CD4-positive, alpha-beta T cell treated with Interleukin-2 at 100 ng/mL for 4 hours (primary cell): ENCODE data around the gene PIGO.
A peak's percentile ranks its signal among the peaks of the same experiment; 100 is the strongest.

Experiments used
- DNase-seq: peaks from one replicate; pipeline ENCODE4 v3.0.0-alpha.2; 2020; ENCODE audit warnings: low spot score

Gene PIGO

GRCh38 chr9:35096035-35096849 lies at the start of gene PIGO:
TSS of gene PIGO (minus strand) at chr9:35096591. CDS start at chr9:35095565, 1,026 bp downstream.
- DNase-seq, result peak; percentile 91

- DNase-seq, result no peak
Measured at GRCh38 chr9:35142037-35142436, 45.6 kb upstream of the PIGO start.

DNA sequence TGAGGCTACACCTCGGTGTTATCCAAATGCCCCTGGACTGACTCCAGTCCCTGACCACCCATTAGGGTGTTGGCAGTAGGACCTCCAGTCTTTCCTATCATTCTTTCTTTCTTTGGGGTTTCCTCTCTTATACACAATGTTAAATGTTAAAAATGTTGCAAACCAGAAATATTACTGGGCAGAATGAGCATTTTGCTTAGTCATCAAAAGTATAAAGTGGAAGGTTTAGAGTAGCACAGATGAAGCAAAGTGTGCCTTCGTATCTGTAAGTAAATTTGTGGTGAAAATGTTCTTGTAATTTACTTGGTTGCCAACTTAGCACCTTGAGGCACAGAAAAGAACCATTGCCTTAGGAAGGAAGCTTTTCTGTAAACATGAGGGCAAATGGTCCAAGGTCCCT lies 43.7 kb upstream of the PIGO start:
- no peak for DNase-seq

DNA sequence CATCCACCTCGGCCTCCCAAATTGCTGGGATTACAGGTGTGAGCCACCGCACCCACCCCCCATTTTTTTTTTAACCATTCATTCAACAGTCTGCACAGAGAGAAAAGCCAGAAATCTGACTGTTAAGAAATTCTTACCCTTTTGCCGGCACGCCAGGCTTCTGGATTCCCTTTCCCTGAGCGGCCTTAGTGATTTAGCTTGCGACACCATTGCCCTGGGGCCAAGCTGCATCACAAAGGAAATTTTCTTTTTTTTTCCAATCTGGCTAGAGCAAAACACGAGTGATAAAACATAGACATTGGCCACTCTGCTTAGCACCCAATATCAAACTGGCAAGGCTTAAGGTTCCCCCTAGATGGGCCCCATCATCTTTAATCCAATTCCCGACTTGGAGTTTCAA lies 40.5 kb upstream of the PIGO start:
- no peak for DNase-seq

DNA sequence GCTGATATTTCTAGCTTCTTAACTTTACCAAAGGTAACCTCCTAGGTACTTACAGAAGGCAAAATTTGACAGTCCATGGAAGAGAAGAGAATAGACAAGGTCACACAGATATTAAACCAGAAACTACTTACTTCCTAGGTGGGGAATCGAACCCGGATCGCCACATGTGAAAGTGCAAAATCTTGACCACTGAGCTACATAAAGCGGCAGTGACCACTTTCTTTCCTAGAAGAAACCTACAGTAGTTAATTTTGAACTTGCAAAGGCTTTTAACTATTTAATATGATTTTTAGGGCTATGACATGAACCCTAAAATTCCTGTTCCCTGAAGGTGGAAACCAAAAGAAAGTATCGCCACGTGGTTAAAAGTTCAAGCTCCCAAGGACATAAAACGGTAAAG lies 39.6 kb upstream of the PIGO start:
- no peak for DNase-seq

DNA sequence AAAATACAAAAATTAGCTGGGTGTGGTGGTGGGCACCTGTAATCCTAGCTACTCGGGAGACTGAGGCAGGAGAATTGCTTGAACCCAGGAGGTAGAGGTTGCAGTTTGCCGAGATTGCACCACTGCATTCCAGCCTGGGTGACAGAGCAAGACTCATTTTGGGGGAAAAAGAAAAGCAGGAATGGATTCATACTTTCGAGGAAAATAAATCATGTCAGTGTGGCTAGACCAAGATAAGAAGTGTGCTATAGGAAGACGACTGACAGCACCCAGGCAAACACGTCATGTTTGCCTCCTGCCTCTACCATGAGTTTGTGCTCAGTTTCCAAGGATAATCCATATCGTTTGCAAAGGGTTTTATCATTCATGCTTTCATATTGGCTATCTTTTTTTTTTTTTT lies 38.5 kb upstream of the PIGO start:
- no peak for DNase-seq

DNA sequence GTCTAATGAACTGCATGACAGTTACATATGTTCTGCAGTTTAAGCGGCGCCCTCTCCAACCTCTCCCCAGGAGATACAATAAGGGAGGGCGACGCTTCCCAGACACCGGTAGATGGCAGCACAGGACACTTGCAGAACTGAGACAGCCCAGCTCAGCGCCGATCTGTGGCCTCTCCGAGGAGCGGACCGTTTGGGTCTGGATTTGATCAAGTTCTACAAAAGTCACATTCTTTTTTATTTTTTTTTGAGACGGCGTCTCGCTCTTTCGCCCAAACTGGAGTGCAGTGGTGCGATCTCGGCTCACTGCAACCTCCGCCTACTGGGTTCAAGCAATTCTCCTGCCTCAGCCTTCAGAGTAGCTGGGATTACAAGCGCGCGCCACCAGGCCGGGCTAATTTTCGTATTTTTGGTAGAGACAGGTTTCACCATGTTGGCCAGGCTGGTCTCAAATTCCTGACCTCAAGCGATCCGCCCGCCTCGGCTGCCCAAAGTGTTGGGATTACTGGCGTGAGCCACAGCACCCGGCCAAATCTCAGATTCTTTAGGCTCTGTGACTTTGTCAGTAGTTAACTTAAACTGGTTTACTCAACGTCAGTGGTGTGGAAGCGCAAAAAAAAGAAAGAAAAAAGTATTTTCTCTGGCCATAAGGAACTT lies 20.6 kb upstream of the PIGO start:
- peak; percentile 93 for DNase-seq

- DNase-seq, result no peak
Measured at GRCh38 chr9:35116539-35116897, 20.1 kb upstream of the PIGO start.

DNA sequence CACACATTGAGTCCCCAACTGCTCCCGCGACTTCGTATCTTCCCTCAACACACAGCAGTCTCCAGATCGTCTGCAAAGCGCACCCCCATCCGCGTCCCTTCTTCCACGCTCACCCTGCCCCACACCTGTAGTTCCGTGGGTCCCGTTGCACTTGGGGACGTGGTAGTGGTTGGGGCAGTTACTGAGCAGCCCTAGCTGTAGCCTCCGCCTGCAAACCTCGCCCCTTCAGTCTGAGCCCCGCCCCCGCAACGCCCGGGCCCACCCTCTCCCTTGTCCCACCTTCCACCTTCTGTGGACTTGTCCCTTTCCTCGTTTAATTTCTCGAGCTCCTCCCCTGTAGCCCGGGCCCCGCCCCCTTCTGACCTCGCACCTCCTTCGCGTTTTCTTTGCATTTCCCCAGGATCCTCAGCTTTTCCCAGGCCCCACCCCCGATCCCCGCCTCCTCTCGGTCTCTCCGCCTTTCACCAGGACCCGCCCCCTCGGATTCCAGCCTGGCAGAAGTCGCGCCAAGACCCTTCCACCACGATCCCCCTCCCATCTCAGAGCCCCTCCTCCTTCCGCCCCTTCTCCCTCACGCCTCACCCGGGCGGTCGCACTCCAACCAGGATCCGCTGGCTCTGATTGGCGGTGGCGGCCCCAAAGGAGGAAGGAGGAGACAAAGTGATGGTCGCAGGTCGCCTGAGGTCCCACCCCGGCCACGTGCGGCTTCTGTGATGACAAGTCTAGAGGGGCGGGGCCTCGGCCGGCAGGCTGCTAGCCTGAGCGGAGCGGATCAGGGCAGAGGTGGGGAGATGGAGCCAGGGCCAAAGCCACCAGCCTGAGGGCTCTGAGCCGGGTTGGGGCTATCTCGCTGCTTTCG lies 19.5 kb upstream of the PIGO start, which contains the start of gene ATOSB:
ATOSB (minus strand) TSS at position 183 of the 859 bp plus-strand sequence. CDS start 7,588 bp downstream, outside the sequence.
- peak; percentile 94 for DNase-seq

- peak; percentile 56 for DNase-seq
Measured at GRCh38 chr9:35114840-35115628, 18.6 kb upstream of the PIGO start.

DNA sequence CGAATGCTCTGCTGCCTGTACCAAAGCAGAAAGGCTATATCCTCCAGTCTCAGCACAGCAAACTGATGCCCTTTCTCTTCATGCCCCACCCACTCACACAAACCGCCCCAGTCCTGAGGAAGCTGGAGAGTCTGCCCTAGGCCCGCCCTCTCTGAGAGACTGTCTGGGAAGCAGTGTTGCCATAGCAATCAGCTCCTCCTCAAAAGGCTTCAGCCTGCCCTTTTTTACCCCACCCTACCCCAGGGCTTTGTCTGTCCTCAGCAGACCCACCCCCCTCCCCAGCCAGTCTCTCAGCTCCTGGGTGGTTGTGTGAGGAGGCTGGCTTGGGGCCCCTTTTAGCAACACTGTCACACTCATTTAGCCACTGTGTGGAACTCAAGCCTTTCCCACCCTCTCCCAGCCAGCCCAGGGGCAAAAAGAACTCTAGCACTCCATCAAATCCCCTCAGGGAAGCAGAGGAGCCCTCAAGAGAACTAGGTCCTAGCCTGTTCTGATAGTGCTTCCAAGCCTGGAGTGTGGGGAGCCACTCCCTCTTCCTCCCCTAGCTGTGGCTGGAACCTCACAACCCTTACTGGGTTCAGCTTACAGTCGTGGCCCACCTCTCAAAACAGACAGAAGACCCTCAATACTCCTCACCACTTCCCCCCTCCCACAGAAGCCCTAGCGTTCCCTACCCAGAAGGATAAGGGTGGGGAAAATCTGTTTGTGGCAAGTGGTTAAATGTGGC lies 17.9 kb upstream of the PIGO start:
- peak; percentile 94 for DNase-seq

DNA sequence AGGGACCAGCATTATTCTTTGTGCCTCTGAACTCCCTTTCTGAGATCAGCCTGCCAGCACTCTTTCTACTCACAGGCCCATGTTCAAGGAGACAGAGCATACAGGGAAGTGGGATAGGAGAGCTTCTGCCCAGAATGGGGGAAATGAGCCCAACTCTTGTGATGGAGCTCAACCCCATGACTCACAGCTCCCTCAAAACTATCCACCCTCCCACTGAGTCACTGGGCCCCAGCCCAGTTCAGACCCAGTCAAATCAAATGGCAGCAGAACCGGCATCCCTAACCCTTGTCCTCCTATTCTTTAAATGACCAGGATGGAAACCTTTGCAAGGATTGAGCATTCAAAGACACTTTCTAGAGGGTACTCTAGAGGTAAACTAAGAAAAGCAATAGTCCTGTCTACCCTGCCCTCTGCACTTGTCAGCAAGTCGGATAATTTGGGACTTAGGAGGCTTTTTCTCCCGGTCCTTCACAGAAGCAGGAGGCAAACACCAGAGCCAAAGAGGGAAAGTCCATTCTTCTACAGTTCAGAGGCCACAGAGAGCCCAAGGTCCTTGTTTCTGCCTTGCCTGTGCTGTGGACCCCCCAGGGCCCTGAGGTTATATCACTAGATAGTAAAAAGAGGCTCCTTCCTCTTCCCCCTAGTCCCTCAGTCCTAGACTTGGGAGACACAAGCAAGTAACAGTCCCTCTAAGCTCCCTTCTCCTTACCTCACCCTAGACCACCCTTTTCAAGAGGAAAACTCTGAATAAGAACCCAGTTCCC lies 16.0 kb upstream of the PIGO start:
- peak; percentile 62 for DNase-seq

GRCh38 chr9:35111001-35111933 lies 14.9 kb upstream of the PIGO start:
- DNase-seq, result peak; percentile 99

GRCh38 chr9:35110327-35110761 lies 14.0 kb upstream of the PIGO start:
- DNase-seq, result peak; percentile 23

- no peak for DNase-seq
Measured at GRCh38 chr9:35108946-35109575, 12.7 kb upstream of the PIGO start.

DNA sequence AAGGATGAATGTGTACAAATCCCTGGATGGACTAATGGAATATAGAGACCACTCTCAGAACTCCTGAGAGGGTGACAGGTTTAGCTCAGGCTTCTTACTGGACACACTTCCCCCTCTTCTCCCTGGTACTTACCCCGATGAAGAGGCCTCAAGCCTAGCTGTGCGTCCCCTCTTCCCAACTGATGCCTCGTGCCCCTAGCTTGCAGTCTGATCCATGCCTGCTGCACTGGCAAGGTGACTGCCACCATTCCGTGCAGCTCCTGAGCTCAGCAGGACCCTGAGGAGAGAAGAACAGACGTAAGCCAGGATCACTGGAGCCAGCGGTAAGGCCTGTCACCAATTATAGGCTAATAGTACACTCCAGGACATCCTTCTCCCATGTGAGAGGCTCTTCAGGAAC lies 12.1 kb upstream of the PIGO start:
- no peak for DNase-seq

DNA sequence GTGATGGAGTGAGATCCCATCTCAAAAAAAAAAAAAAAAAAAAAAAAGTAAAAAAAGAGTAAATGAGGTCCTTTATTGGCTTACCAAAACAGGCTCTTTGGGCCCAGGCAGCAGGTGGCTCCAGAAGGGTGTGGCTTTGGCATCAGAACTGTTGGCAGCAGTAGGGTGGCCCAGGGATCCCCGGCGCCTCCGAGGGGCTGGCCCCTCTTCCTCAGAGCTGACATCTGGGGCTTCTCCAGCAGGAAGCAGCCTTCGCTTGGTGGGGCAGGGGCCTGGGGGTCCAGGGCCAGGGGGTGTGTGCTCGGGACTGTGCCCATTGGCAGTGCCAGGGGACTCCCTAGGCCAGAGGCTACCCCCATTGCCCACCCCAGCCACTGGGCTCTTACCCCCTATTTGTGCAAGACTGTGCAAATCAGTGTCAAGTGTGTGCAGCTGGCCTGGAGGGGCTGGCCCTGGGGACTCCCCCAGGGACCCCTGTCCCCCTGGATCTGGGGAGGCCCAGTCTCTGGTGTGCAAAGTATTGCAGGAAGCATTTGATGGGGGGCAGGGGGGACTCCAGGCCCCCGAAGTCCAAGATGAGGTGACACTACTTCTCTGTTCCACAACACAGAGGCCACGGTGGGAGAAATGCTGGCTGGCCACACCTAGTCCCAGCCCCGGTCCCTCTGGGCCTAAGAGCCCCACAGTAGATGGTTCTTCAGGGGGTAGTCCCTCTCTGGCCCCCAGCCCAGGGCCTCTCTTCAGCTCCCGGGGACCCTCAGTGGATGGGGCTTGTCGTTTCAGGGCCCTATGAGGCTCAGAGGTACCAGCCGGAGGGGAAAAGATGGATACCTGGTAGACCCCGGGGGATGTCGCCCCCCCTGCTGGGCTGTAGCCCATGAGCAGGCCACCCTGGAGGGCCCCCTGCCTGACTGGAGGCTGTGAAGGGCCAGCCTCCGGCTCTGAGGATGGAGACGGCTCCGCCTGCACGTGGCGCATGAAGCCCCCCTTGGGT lies 11.2 kb upstream of the PIGO start:
- DNase-seq, result no peak
